HEK293T (cell line): ENCODE measurements around the gene TMED4.
A peak's percentile ranks its signal among the peaks of the same experiment; 100 is the strongest.

Source experiments
- ARNT ChIP-seq: fragments of 450-650 bp; IDR thresholded peaks from 2 replicates; pipeline ENCODE4 v1.6.1; 2017; ENCODE audit warnings: mild to moderate bottlenecking
- BHLHE40 ChIP-seq: fragments of 450-650 bp; IDR thresholded peaks from 2 replicates; pipeline ENCODE4 v1.6.1; 2016; ENCODE audit warnings: mild to moderate bottlenecking, moderate library complexity, borderline replicate concordance
- CTBP1 ChIP-seq: fragments of 450-650 bp; IDR thresholded peaks from 2 replicates; pipeline ENCODE4 v1.6.1; 2016; ENCODE audit warnings: borderline replicate concordance
- ELF4 ChIP-seq: fragments of 450-650 bp; IDR thresholded peaks from 2 replicates; pipeline ENCODE4 v1.6.1; 2017; ENCODE audit warnings: antibody characterized with exemption
- FOXA1 ChIP-seq: fragments of 450-650 bp; IDR thresholded peaks from 2 replicates; pipeline ENCODE4 v1.6.1; 2016; ENCODE audit warnings: mild to moderate bottlenecking
- FOXK2 ChIP-seq: fragments of 450-650 bp; IDR thresholded peaks from 2 replicates; pipeline ENCODE4 v1.6.1; 2016; ENCODE audit warnings: mild to moderate bottlenecking
- FOXM1 ChIP-seq: fragments of 450-650 bp; IDR thresholded peaks from 2 replicates; pipeline ENCODE4 v1.6.1; 2017; ENCODE audit warnings: mild to moderate bottlenecking, borderline replicate concordance
- HDGF ChIP-seq: fragments of 450-650 bp; IDR thresholded peaks from 2 replicates; pipeline ENCODE4 v1.6.1; 2017; ENCODE audit warnings: antibody characterized with exemption, borderline replicate concordance
- L3MBTL2 ChIP-seq: fragments of 450-650 bp; conservative IDR thresholded peaks from 2 replicates; pipeline ENCODE4 v1.6.1; 2016; ENCODE audit warnings: mild to moderate bottlenecking
- LEF1 ChIP-seq: fragments of 450-650 bp; IDR thresholded peaks from 2 replicates; pipeline ENCODE4 v1.6.1; 2017; ENCODE audit warnings: mild to moderate bottlenecking, borderline replicate concordance
- SP1 ChIP-seq: fragments of 450-650 bp; IDR thresholded peaks from 2 replicates; pipeline ENCODE4 v1.6.1; 2017
- SUZ12 ChIP-seq: fragments of 450-650 bp; IDR thresholded peaks from 2 replicates; pipeline ENCODE4 v1.6.1; 2016; ENCODE audit warnings: mild to moderate bottlenecking
- TARDBP ChIP-seq: fragments of 450-650 bp; IDR thresholded peaks from 2 replicates; pipeline ENCODE4 v1.6.1; 2016
- ZNF384 ChIP-seq: fragments of 450-650 bp; IDR thresholded peaks from 2 replicates; pipeline ENCODE4 v1.6.1; 2016

- TF ChIP-seq FOXA1: no peak
- no peak for TF ChIP-seq ZNF384
- no peak for TF ChIP-seq BHLHE40
- no peak for TF ChIP-seq ARNT
- TF ChIP-seq SP1: no peak
- TF ChIP-seq SUZ12: no peak
- peak; percentile 92 for TF ChIP-seq L3MBTL2
- TF ChIP-seq FOXM1: no peak
- no peak for TF ChIP-seq ELF4
- TF ChIP-seq TARDBP: no peak
- TF ChIP-seq FOXK2: no peak
- TF ChIP-seq CTBP1: no peak
- no peak for TF ChIP-seq LEF1
- TF ChIP-seq HDGF: no peak
Measured at GRCh38 chr7:44607141-44608068, 25.4 kb upstream of the TMED4 start.
